Measurements from ENCODE around the gene RRP12. TPM values are rescaled to one million over a fixed set of nuclear protein-coding genes. Genes with fewer than 3 reads are reported as not detected.

Gene RRP12
- total and polyA plus RNA-seq, 4 experiments from 2014 or later: 6.3 to 20.0 (median 12.9) TPM

- peaks cover 0 to 2% (median 0%) of the 10 kb centered on the region in 8 donors for H3K9me3 Mint-ChIP-seq
- peaks cover 7 to 13% (median 10%) of the 10 kb centered on the region in 4 donors for H3K4me1 Mint-ChIP-seq
- CTCF ChIA-PET (ENCODE audit: partially characterized antibody): interaction anchor here (0.5 to 0.8 kb wide), 2 partner anchors 19 to 41 kb away, joined by 3 to 4 read pairs; partner anchors contain the start of gene FRAT1
- POLR2A ChIA-PET (ENCODE audit: partially characterized antibody): no interaction called here
- peaks cover 0 to 1% of the 10 kb centered on the region in 2 donors for H3K27me3 Mint-ChIP-seq
- Histone ChIP-seq H3K9me3 (ENCODE audit: control insufficient read depth in 1 of 2, low read length in 2 of 2) (no peaks in the 10 kb centered on the region), H3K36me3 (ENCODE audit: insufficient read depth, low read length) (no peaks in the 10 kb centered on the region), H3K27me3 (ENCODE audit: insufficient read depth, low read length) (no peaks in the 10 kb centered on the region), H3K4me3 (ENCODE audit: low read length in 2 of 2) (no peak overlapping the region), H3K27ac (ENCODE audit: low read depth, low read length) (no peak overlapping the region), H3K4me1 (ENCODE audit: insufficient read depth, low read length) (peaks cover 5% of the 10 kb centered on the region)
- intact Hi-C loops (cut with micrococcal nuclease): no loop called here
- no peak overlapping the region for H3K4me3 Mint-ChIP-seq
- no peak for DNase-seq
- peaks cover 0 to 6% of the 10 kb centered on the region in 2 donors for H3K36me3 Mint-ChIP-seq
- H3K27ac Mint-ChIP-seq: no peak overlapping the region
Measured at GRCh38 chr10:97338041-97338440, 63.1 kb downstream of the RRP12 start.

GRCh38 chr10:97336942-97337831 is 64.0 kb downstream of the RRP12 start:
- H3K9me3 Mint-ChIP-seq: peaks cover 0 to 2% (median 0%) of the 10 kb centered on the region in 8 donors
- no peak overlapping the region for H3K27ac ChIP-seq (ENCODE audit: low read depth, low read length)
- ChIA-PET POLR2A (ENCODE audit: partially characterized antibody) (no interaction called here), CTCF (ENCODE audit: partially characterized antibody) (interaction anchor here (0.5 to 0.8 kb wide), 2 partner anchors 18 to 40 kb away, joined by 3 to 4 read pairs; partner anchors contain the start of gene FRAT1)
- DNase-seq: no peak
- H3K4me3 Mint-ChIP-seq: peak overlapping the region in 1 of 8 donors; percentile 76
- intact Hi-C loops (cut with micrococcal nuclease): no loop called here
- H3K9me3 ChIP-seq (ENCODE audit: control insufficient read depth in 1 of 2, low read length in 2 of 2): no peaks in the 10 kb centered on the region
- H3K36me3 ChIP-seq (ENCODE audit: insufficient read depth, low read length): no peaks in the 10 kb centered on the region
- H3K4me1 ChIP-seq (ENCODE audit: insufficient read depth, low read length): peaks cover 13% of the 10 kb centered on the region
- no peaks in the 10 kb centered on the region for H3K27me3 ChIP-seq (ENCODE audit: insufficient read depth, low read length)
- peaks cover 13 to 22% (median 18%) of the 10 kb centered on the region in 4 donors for H3K4me1 Mint-ChIP-seq
- H3K27me3 Mint-ChIP-seq: peaks cover 0 to 1% of the 10 kb centered on the region in 2 donors
- no peak overlapping the region for H3K4me3 ChIP-seq (ENCODE audit: low read length in 2 of 2)
- peak overlapping the region in 3 of 7 donors; percentile 27 to 90 (median 51) for H3K27ac Mint-ChIP-seq
- H3K36me3 Mint-ChIP-seq: peaks cover 0 to 11% of the 10 kb centered on the region in 2 donors

DNA sequence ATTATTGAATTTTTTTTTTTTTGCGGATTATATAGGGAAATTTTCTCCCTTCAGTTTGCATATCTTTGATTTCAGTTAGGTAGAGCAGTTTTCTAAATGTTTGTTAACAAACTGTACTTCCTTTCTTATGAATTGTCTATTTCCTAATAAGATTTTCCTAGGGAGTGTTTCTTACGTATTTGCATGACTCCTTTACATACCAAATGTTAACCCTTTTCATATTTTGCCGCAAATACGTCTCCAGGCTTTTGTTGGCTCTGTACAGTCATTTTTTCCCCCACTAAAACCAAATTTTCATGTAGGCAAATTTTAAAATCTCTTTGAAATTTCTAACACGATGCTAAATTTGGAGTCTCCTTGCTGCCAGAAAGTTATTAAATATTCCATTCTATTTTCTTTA is 64.7 kb downstream of the RRP12 start:
- DNase-seq: no peak
- Mint-ChIP-seq H3K9me3 (peaks cover 0 to 2% (median 0%) of the 10 kb centered on the region in 8 donors), H3K36me3 (peaks cover 0 to 12% of the 10 kb centered on the region in 2 donors), H3K4me1 (peaks cover 17 to 29% (median 24%) of the 10 kb centered on the region in 4 donors), H3K4me3 (peak overlapping the region in 2 of 8 donors; percentile 61 to 76), H3K27me3 (peaks cover 0 to 1% of the 10 kb centered on the region in 2 donors), H3K27ac (peak overlapping the region in 4 of 7 donors; percentile 27 to 90 (median 81))
- ChIA-PET CTCF (ENCODE audit: partially characterized antibody) (no interaction called here), POLR2A (ENCODE audit: partially characterized antibody) (no interaction called here)
- Histone ChIP-seq H3K9me3 (ENCODE audit: control insufficient read depth in 1 of 2, low read length in 2 of 2) (no peaks in the 10 kb centered on the region), H3K27ac (ENCODE audit: low read depth, low read length) (no peak overlapping the region), H3K27me3 (ENCODE audit: insufficient read depth, low read length) (no peaks in the 10 kb centered on the region), H3K4me3 (ENCODE audit: low read length in 2 of 2) (no peak overlapping the region), H3K4me1 (ENCODE audit: insufficient read depth, low read length) (peaks cover 21% of the 10 kb centered on the region), H3K36me3 (ENCODE audit: insufficient read depth, low read length) (no peaks in the 10 kb centered on the region)
- intact Hi-C loops (cut with micrococcal nuclease): no loop called here

- Histone ChIP-seq H3K36me3 (ENCODE audit: insufficient read depth, low read length) (no peaks in the 10 kb centered on the region), H3K27me3 (ENCODE audit: insufficient read depth, low read length) (no peaks in the 10 kb centered on the region), H3K4me1 (ENCODE audit: insufficient read depth, low read length) (peaks cover 25% of the 10 kb centered on the region), H3K27ac (ENCODE audit: low read depth, low read length) (no peak overlapping the region), H3K9me3 (ENCODE audit: control insufficient read depth in 1 of 2, low read length in 2 of 2) (no peaks in the 10 kb centered on the region), H3K4me3 (ENCODE audit: low read length in 2 of 2) (no peak overlapping the region)
- Mint-ChIP-seq H3K4me3 (peak overlapping the region in 7 of 8 donors; percentile 61 to 76 (median 71)), H3K27ac (peak overlapping the region in 5 of 7 donors; percentile 74 to 90 (median 80)), H3K27me3 (peaks cover 0 to 1% of the 10 kb centered on the region in 2 donors), H3K4me1 (peaks cover 21 to 33% (median 28%) of the 10 kb centered on the region in 4 donors), H3K36me3 (peaks cover 4 to 15% of the 10 kb centered on the region in 2 donors), H3K9me3 (peaks cover 0 to 2% (median 0%) of the 10 kb centered on the region in 8 donors)
- intact Hi-C loops (cut with micrococcal nuclease): no loop called here
- CTCF ChIA-PET (ENCODE audit: partially characterized antibody): no interaction called here
- DNase-seq: no peak
- POLR2A ChIA-PET (ENCODE audit: partially characterized antibody): no interaction called here
Measured at GRCh38 chr10:97336006-97336405, 65.1 kb downstream of the RRP12 start.

- POLR2A ChIA-PET (ENCODE audit: partially characterized antibody): interaction anchor here (8.7 kb wide), 1 partner anchor 15 kb away, joined by 265 read pairs; the partner anchor contains the start of gene FRAT1
- peaks cover 31% of the 10 kb centered on the region for H3K4me1 ChIP-seq (ENCODE audit: insufficient read depth, low read length)
Measured at GRCh38 chr10:97335188-97335619, 65.9 kb downstream of the RRP12 start.

DNA sequence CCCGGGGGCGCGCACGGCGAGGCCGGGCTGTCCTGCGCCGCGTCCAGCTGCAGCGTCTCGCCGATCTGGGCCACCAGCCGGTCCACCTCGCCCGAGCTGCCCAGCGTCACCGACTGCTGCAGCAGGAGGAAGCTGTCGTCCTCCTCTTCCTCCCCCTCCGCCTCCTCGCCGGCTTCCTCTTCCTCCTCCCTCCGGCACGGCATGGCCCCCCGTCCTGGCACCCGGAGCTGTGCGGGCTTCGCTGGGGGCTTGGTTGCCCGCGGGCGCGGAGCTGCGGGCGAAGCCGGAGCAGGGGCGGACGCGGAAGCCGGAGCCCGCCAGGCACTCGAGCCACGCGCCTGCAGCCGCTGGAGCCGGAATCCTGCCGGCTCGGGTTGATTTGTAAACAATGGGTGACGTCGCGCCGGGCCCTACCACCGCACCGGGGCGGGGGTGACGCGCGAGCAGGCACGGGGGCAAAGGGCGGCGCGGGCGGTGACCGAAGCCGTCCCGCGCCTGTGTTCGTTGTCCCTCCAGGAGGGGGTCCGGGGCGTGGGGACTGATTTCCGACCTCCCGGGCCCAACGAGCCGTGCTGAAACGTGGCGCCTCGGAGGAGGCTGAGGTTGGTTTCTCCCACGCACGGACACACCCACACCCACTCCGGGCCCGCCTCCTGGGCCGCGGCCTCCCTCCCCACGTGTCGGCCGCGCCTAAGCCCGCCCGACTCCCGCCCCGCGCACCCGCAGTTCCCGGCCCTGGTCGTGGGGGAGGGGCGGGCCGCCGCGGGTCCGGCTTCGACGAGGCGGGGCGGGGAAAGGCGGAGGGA is 66.6 kb downstream of the RRP12 start, which contains the start of gene FRAT2:
TSS of gene FRAT2 (minus strand) at position 360 of the 806 bp plus-strand sequence. CDS start at position 203, 157 bp downstream.
- peaks cover 0 to 2% (median 0%) of the 10 kb centered on the region in 8 donors for H3K9me3 Mint-ChIP-seq
- peaks cover 26 to 44% (median 34%) of the 10 kb centered on the region in 4 donors for H3K4me1 Mint-ChIP-seq
- Histone ChIP-seq H3K4me3 (ENCODE audit: low read length in 2 of 2) (peak within 1 kb of the TSS; percentile 64 to 67), H3K36me3 (ENCODE audit: insufficient read depth, low read length) (peaks cover 4% of the 10 kb centered on the region), H3K9me3 (ENCODE audit: control insufficient read depth in 1 of 2, low read length in 2 of 2) (no peaks in the 10 kb centered on the region), H3K27ac (ENCODE audit: low read depth, low read length) (peak within 1 kb of the TSS; percentile 98), H3K27me3 (ENCODE audit: insufficient read depth, low read length) (no peaks in the 10 kb centered on the region), H3K4me1 (ENCODE audit: insufficient read depth, low read length) (peaks cover 35% of the 10 kb centered on the region)
- ChIA-PET POLR2A (ENCODE audit: partially characterized antibody) (interaction anchor here (1.1 to 8.7 kb wide), 7 partner anchors 9 to 91 kb away, joined by 3 to 265 read pairs (median 11); partner anchors contain the start of genes ARHGAP19, FRAT1, PGAM1 and RRP12), CTCF (ENCODE audit: partially characterized antibody) (interaction anchor here (0.9 to 5.6 kb wide), 2 partner anchors 15 to 56 kb away, joined by 5 to 31 read pairs; partner anchors contain the start of gene FRAT1)
- DNase-seq: peak; percentile 86 to 95 (median 92)
- peaks cover 0 to 1% of the 10 kb centered on the region in 2 donors for H3K27me3 Mint-ChIP-seq
- H3K4me3 Mint-ChIP-seq: peak within 1 kb of the TSS; percentile 88 to 95 (median 92)
- H3K27ac Mint-ChIP-seq: peak within 1 kb of the TSS; percentile 88 to 95 (median 93)
- intact Hi-C loops (cut with micrococcal nuclease): loop anchor here (1.0 to 2.0 kb wide), 5 partner anchors 14 to 1640 kb away; partner anchors contain the start of genes ARHGAP19, MMS19, RRP12 and UBTD1
- peaks cover 9 to 20% of the 10 kb centered on the region in 2 donors for H3K36me3 Mint-ChIP-seq

More at GRCh38 chr10:97335188-97335619, 65.9 kb downstream of the RRP12 start:
- Mint-ChIP-seq H3K27me3 (peaks cover 0 to 1% of the 10 kb centered on the region in 2 donors), H3K4me3 (peak overlapping the region; percentile 62 to 86 (median 73)), H3K9me3 (peaks cover 0 to 2% (median 0%) of the 10 kb centered on the region in 8 donors), H3K36me3 (peaks cover 4 to 16% of the 10 kb centered on the region in 2 donors), H3K27ac (peak overlapping the region in 6 of 7 donors; percentile 10 to 90 (median 68)), H3K4me1 (peaks cover 22 to 38% (median 30%) of the 10 kb centered on the region in 4 donors)
- Histone ChIP-seq H3K4me3 (ENCODE audit: low read length in 2 of 2) (peak overlapping the region in 1 of 2 donors; percentile 67), H3K36me3 (ENCODE audit: insufficient read depth, low read length) (peaks cover 1% of the 10 kb centered on the region), H3K27me3 (ENCODE audit: insufficient read depth, low read length) (no peaks in the 10 kb centered on the region), H3K9me3 (ENCODE audit: control insufficient read depth in 1 of 2, low read length in 2 of 2) (no peaks in the 10 kb centered on the region), H3K27ac (ENCODE audit: low read depth, low read length) (peak overlapping the region; percentile 98)
- no peak for DNase-seq
- intact Hi-C loops (cut with micrococcal nuclease): loop anchor here (2.0 kb wide), 1 partner anchor 1640 kb away; no protein-coding TSS in a partner anchor
- CTCF ChIA-PET (ENCODE audit: partially characterized antibody): no interaction called here

All from CD4-positive, alpha-beta memory T cell (primary cell).